Measurements from ENCODE around the gene NLGN2.

NLGN2 gene

GRCh38 chr17:7382901-7383300, 24.7 kb upstream of the NLGN2 start:
- TF ChIP-seq CTCF (conservative IDR thresholded peaks at IDR 0.05; ENCODE audit: low read depth), result no peak
- ChIA-PET CTCF (no interaction called here), POLR2A (ENCODE audit: low non-redundant PET) (no interaction called here)
- DNase-seq (ENCODE audit: low spot score), result no peak
- peak overlapping the region; percentile 17 for H3K27ac ChIP-seq

- H3K27ac ChIP-seq, result peak overlapping the region; percentile 17; the same call in 1 of the 2 replicates
- DNase-seq (ENCODE audit: low spot score), result no peak
- TF ChIP-seq CTCF (conservative IDR thresholded peaks at IDR 0.05; ENCODE audit: low read depth), result no peak
- POLR2A ChIA-PET (ENCODE audit: low non-redundant PET), result no interaction called here
- CTCF ChIA-PET, result no interaction called here
Measured at GRCh38 chr17:7383371-7383741, 24.3 kb upstream of the NLGN2 start.

GRCh38 chr17:7383742-7384488, 23.7 kb upstream of the NLGN2 start:
- TF ChIP-seq CTCF (conservative IDR thresholded peaks at IDR 0.05; ENCODE audit: low read depth), result no peak
- CTCF ChIA-PET, result no interaction called here
- H3K27ac ChIP-seq, result no peak overlapping the region; the same call in 1 of the 2 replicates
- DNase-seq (ENCODE audit: low spot score), result no peak
- POLR2A ChIA-PET (ENCODE audit: low non-redundant PET), result interaction anchor here (0.6 kb wide), 1 partner anchor 7 kb away, joined by 3 read pairs; no protein-coding TSS in a partner anchor

- TF ChIP-seq CTCF (conservative IDR thresholded peaks at IDR 0.05; ENCODE audit: low read depth), result no peak
- CTCF ChIA-PET, result no interaction called here
- POLR2A ChIA-PET (ENCODE audit: low non-redundant PET), result interaction anchor here (0.6 kb wide), 1 partner anchor 8 kb away, joined by 3 read pairs; no protein-coding TSS in a partner anchor
- peak overlapping the region; percentile 42 for H3K27ac ChIP-seq
- no peak for DNase-seq (ENCODE audit: low spot score)
Measured at GRCh38 chr17:7384489-7385081, 23.1 kb upstream of the NLGN2 start.

GRCh38 chr17:7388856-7389255, 18.8 kb upstream of the NLGN2 start:
- ChIA-PET POLR2A (ENCODE audit: low non-redundant PET) (no interaction called here), CTCF (no interaction called here)

More at GRCh38 chr17:7388856-7389255, 18.8 kb upstream of the NLGN2 start:
- no peak for DNase-seq (ENCODE audit: low spot score)
- H3K27ac ChIP-seq, result peak overlapping the region; percentile 50
- no peak for TF ChIP-seq CTCF (conservative IDR thresholded peaks at IDR 0.05; ENCODE audit: low read depth)
